DOHH2 (cell line): Measurements from ENCODE around the gene MRPS16.
"Not testable (repeated sequence)": the region's sequence is repeated elsewhere in the genome, so short reads cannot be mapped to it uniquely, and the experiment has no call there.

Experiments used
- H3F3A ChIP-seq: fragments of 200-600 bp; sonication (generic), shearing (Covaris generic); 2 replicates; pipeline ENCODE4 v1.6.0; 2016; ENCODE audit warnings: antibody characterized with exemption, mild to moderate bottlenecking; ENCODE audit not compliant: control insufficient read depth, insufficient read depth
- H3K27ac ChIP-seq: fragments of 200-600 bp; sonication (generic); 2 replicates; pipeline ENCODE4 v1.5.1; 2014; ENCODE audit warnings: low read depth, mild to moderate bottlenecking, low read length, moderate library complexity
- H3K27me3 ChIP-seq: fragments of 200-600 bp; sonication (generic); 2 replicates; pipeline ENCODE4 v1.6.1; 2014; ENCODE audit warnings: mild to moderate bottlenecking, low read length, mixed read lengths; ENCODE audit not compliant: control insufficient read depth
- H3K36me3 ChIP-seq: fragments of 200-600 bp; sonication (generic); 2 replicates; pipeline ENCODE4 v1.6.1; 2014; ENCODE audit warnings: mild to moderate bottlenecking, low read length, moderate library complexity, mixed read lengths; ENCODE audit not compliant: control insufficient read depth
- H3K4me1 ChIP-seq: fragments of 200-600 bp; sonication (generic); 2 replicates; pipeline ENCODE4 v1.6.1; 2014; ENCODE audit warnings: mild to moderate bottlenecking, low read length, mixed read lengths; ENCODE audit not compliant: control insufficient read depth
- H3K4me2 ChIP-seq: fragments of 200-600 bp; sonication (generic); 2 replicates; pipeline ENCODE4 v1.6.0; 2014; ENCODE audit warnings: mild to moderate bottlenecking, low read length, moderate library complexity
- H3K4me3 ChIP-seq: fragments of 200-600 bp; sonication (generic); 2 replicates; pipeline ENCODE4 v1.5.1; 2014; ENCODE audit warnings: mild to moderate bottlenecking, low read length, mixed read lengths
- H3K79me2 ChIP-seq: fragments of 200-600 bp; sonication (generic); 2 replicates; pipeline ENCODE4 v1.6.1; 2014; ENCODE audit warnings: mild to moderate bottlenecking, low read length, mixed read lengths; ENCODE audit not compliant: control insufficient read depth
- H3K9me2 ChIP-seq: fragments of 200-600 bp; sonication (generic); replicated peaks from 2 replicates; pipeline ENCODE4 v1.6.1; 2014; ENCODE audit warnings: mild to moderate bottlenecking, low read length, mixed read lengths; ENCODE audit not compliant: control insufficient read depth
- H3K9me3 ChIP-seq: fragments of 200-600 bp; sonication (generic); 2 replicates; pipeline ENCODE4 v1.6.1; 2014; ENCODE audit warnings: antibody characterized with exemption, low read length, mixed read lengths; ENCODE audit not compliant: control insufficient read depth, insufficient read depth
- H4K20me1 ChIP-seq: fragments of 200-600 bp; sonication (generic); 2 replicates; pipeline ENCODE4 v1.6.0; 2014; ENCODE audit warnings: low read depth, mild to moderate bottlenecking, antibody characterized with exemption, low read length, moderate library complexity; ENCODE audit not compliant: control insufficient read depth, insufficient read depth
- CTCF ChIP-seq: fragments of 200-600 bp; sonication (generic); IDR thresholded peaks from one replicate; pipeline ENCODE4 v1.5.1; 2014; ENCODE audit warnings: antibody characterized with exemption, mild to moderate bottlenecking, low read depth, low read length; ENCODE audit not compliant: poor library complexity, severe bottlenecking
- EZH2phosphoT487 ChIP-seq: fragments of 200-600 bp; sonication (generic); IDR thresholded peaks from 2 replicates; pipeline ENCODE4 v1.6.1; 2017; ENCODE audit warnings: borderline replicate concordance, mild to moderate bottlenecking, antibody characterized with exemption, low read length, moderate library complexity, mixed read lengths

Gene MRPS16

GRCh38 chr10:73261362-73261995, 9.0 kb upstream of the MRPS16 start:
- Histone ChIP-seq H3K27me3 (peaks cover 5% of the 10 kb centered on the region; the same call in 1 of the 2 replicates), H3K27ac (no peak overlapping the region), H3K9me2 (no peaks in the 10 kb centered on the region), H3K4me2 (no peak overlapping the region), H3F3A (no peaks in the 10 kb centered on the region), H3K9me3 (no peaks in the 10 kb centered on the region; the same call in 1 of the 2 replicates), H3K4me1 (no peaks in the 10 kb centered on the region), H4K20me1 (no peaks in the 10 kb centered on the region), H3K4me3 (no peak overlapping the region), H3K79me2 (no peaks in the 10 kb centered on the region), H3K36me3 (no peaks in the 10 kb centered on the region)
- no peak for TF ChIP-seq EZH2phosphoT487
- no peak for TF ChIP-seq CTCF

GRCh38 chr10:73258612-73259011, 6.2 kb upstream of the MRPS16 start:
- not testable (repeated sequence) for H3F3A ChIP-seq, H3K4me2 ChIP-seq, H3K9me2 ChIP-seq, H3K36me3 ChIP-seq, H4K20me1 ChIP-seq, H3K4me1 ChIP-seq, H3K27me3 ChIP-seq, H3K79me2 ChIP-seq, H3K9me3 ChIP-seq, H3K27ac ChIP-seq, H3K4me3 ChIP-seq

- peaks cover 39% of the 10 kb centered on the region for H3K4me1 ChIP-seq
- peaks cover 16% of the 10 kb centered on the region for H3F3A ChIP-seq
- peak overlapping the region; percentile 83 for H3K4me3 ChIP-seq
- H3K9me2 ChIP-seq, result no peaks in the 10 kb centered on the region
- peak; percentile 49 for TF ChIP-seq CTCF
- TF ChIP-seq EZH2phosphoT487, result no peak
- H4K20me1 ChIP-seq, result no peaks in the 10 kb centered on the region
- no peaks in the 10 kb centered on the region for H3K9me3 ChIP-seq
- peak overlapping the region; percentile 97 for H3K4me2 ChIP-seq
- peaks cover 47% of the 10 kb centered on the region for H3K36me3 ChIP-seq
- H3K27me3 ChIP-seq, result no peaks in the 10 kb centered on the region
- peak overlapping the region; percentile 62 for H3K27ac ChIP-seq
- peaks cover 63% of the 10 kb centered on the region for H3K79me2 ChIP-seq
These were observed 746 bp upstream of the MRPS16 start for GRCh38 chr10:73253225-73253555.

GRCh38 chr10:73251683-73252444, 580 bp downstream of the MRPS16 start:
- H3K27me3 ChIP-seq, result no peaks in the 10 kb centered on the region
- H3K36me3 ChIP-seq, result peaks cover 57% of the 10 kb centered on the region
- peak overlapping the region; percentile 97 for H3K4me2 ChIP-seq
- peaks cover 70% of the 10 kb centered on the region for H3K79me2 ChIP-seq
- peaks cover 48% of the 10 kb centered on the region for H3K4me1 ChIP-seq
- TF ChIP-seq CTCF (no peak), EZH2phosphoT487 (no peak)
- H3F3A ChIP-seq, result peaks cover 25% of the 10 kb centered on the region
- H3K9me2 ChIP-seq, result no peaks in the 10 kb centered on the region
- H3K9me3 ChIP-seq, result no peaks in the 10 kb centered on the region
- peak overlapping the region; percentile 62 for H3K27ac ChIP-seq
- peak overlapping the region; percentile 83 for H3K4me3 ChIP-seq
- no peaks in the 10 kb centered on the region for H4K20me1 ChIP-seq
